SK-N-SH treated with all-trans-retinoic acid at 6 μM for 48 hours (cell line): ENCODE measurements around the gene FOXD3.

Source experiments
- ATAC-seq: fragments of 200-7000 bp; cut with Tn5 transposase; 3 replicates; pipeline ENCODE4 v1.9.1; 2020; ENCODE audit warnings: mild to moderate bottlenecking, moderate library complexity
- ARNTL ChIP-seq: fragments of 450-650 bp; formaldehyde crosslinking; IDR thresholded peaks from 2 replicates; pipeline ENCODE4 v1.5.0; 2020; ENCODE audit warnings: low read depth, mild to moderate bottlenecking, moderate library complexity, borderline replicate concordance
- BACH2 ChIP-seq: fragments of 250-450 bp; sonication (Bioruptor Pico); IDR thresholded peaks from 2 replicates; pipeline ENCODE4 v1.9.0; 2021; ENCODE audit warnings: mild to moderate bottlenecking, borderline replicate concordance
- CREB5 ChIP-seq: fragments of 250-450 bp; sonication (Bioruptor Pico); IDR thresholded peaks from 2 replicates; pipeline ENCODE4 v1.5.1; 2020; ENCODE audit warnings: low read depth, mild to moderate bottlenecking, moderate library complexity
- CSDC2 ChIP-seq: fragments of 250-450 bp; sonication (Bioruptor Pico); IDR thresholded peaks from 2 replicates; pipeline ENCODE4 v1.5.0; 2020; ENCODE audit warnings: mild to moderate bottlenecking, moderate library complexity
- ESRRG ChIP-seq: fragments of 250-450 bp; sonication (Bioruptor Pico); IDR thresholded peaks from 2 replicates; pipeline ENCODE4 v1.6.1; 2021; ENCODE audit warnings: mild to moderate bottlenecking
- GLIS3 ChIP-seq: fragments of 250-450 bp; sonication (Bioruptor Pico); IDR thresholded peaks from 2 replicates; pipeline ENCODE4 v1.5.0; 2020; ENCODE audit warnings: mild to moderate bottlenecking, moderate library complexity
- ISL1 ChIP-seq: fragments of 250-450 bp; sonication (Bioruptor Pico); IDR thresholded peaks from 2 replicates; pipeline ENCODE4 v2.1.2; 2022; ENCODE audit warnings: mild to moderate bottlenecking, moderate library complexity
- OSR1 ChIP-seq: fragments of 250-450 bp; sonication (Bioruptor Pico); IDR thresholded peaks from 2 replicates; pipeline ENCODE4 v1.8.0; 2022; ENCODE audit warnings: moderate library complexity, mild to moderate bottlenecking, inconsistent platforms
- PATZ1 ChIP-seq: fragments of 250-450 bp; sonication (Bioruptor Pico); IDR thresholded peaks from 2 replicates; pipeline ENCODE4 v1.8.0; 2020; ENCODE audit warnings: mild to moderate bottlenecking, moderate library complexity, borderline replicate concordance
- POU6F1 ChIP-seq: fragments of 250-450 bp; sonication (Bioruptor Pico); IDR thresholded peaks from 2 replicates; pipeline ENCODE4 v1.8.0; 2021; ENCODE audit warnings: low read depth, mild to moderate bottlenecking, moderate library complexity, borderline replicate concordance
- PPARA ChIP-seq: fragments of 250-450 bp; sonication (Bioruptor Pico); IDR thresholded peaks from 2 replicates; pipeline ENCODE4 v1.5.0; 2020; ENCODE audit warnings: mild to moderate bottlenecking, borderline replicate concordance
- RARB ChIP-seq: fragments of 250-450 bp; sonication (Bioruptor Pico); IDR thresholded peaks from 2 replicates; pipeline ENCODE4 v1.8.0; 2021; ENCODE audit warnings: mild to moderate bottlenecking, moderate library complexity
- SNAI2 ChIP-seq: fragments of 250-450 bp; sonication (Bioruptor Pico); IDR thresholded peaks from 2 replicates; pipeline ENCODE4 v1.5.0; 2020; ENCODE audit warnings: mild to moderate bottlenecking, moderate library complexity
- TCF4 ChIP-seq: fragments of 250-450 bp; sonication (Bioruptor Pico); IDR thresholded peaks from 2 replicates; pipeline ENCODE4 v1.8.0; 2021; ENCODE audit warnings: mild to moderate bottlenecking, moderate library complexity, borderline replicate concordance
- TOX ChIP-seq: fragments of 250-450 bp; sonication (Bioruptor Pico); IDR thresholded peaks from 2 replicates; pipeline ENCODE4 v1.8.0; 2021; ENCODE audit warnings: mild to moderate bottlenecking, moderate library complexity, borderline replicate concordance
- TSHZ2 ChIP-seq: fragments of 250-450 bp; sonication (Bioruptor Pico); IDR thresholded peaks from 2 replicates; pipeline ENCODE4 v1.5.0; 2020; ENCODE audit warnings: mild to moderate bottlenecking, moderate library complexity
- ZC3H10 ChIP-seq: fragments of 250-450 bp; sonication (Bioruptor Pico); IDR thresholded peaks from 2 replicates; pipeline ENCODE4 v1.5.1; 2021; ENCODE audit warnings: mild to moderate bottlenecking, moderate library complexity
- ZFP3 ChIP-seq: fragments of 250-450 bp; sonication (Bioruptor Pico); IDR thresholded peaks from 2 replicates; pipeline ENCODE4 v1.5.0; 2020; ENCODE audit warnings: mild to moderate bottlenecking, moderate library complexity
- ZFP30 ChIP-seq: fragments of 450-650 bp; formaldehyde crosslinking; IDR thresholded peaks from 2 replicates; pipeline ENCODE4 v1.5.0; 2022; ENCODE audit warnings: mild to moderate bottlenecking, moderate library complexity
- ZNF565 ChIP-seq: fragments of 450-650 bp; formaldehyde crosslinking; conservative IDR thresholded peaks from 2 replicates; pipeline ENCODE4 v1.5.0; 2020; ENCODE audit warnings: low read depth, mild to moderate bottlenecking, moderate library complexity
- ZNF70 ChIP-seq: fragments of 450-650 bp; formaldehyde crosslinking; IDR thresholded peaks from 2 replicates; pipeline ENCODE4 v1.5.0; 2020; ENCODE audit warnings: mild to moderate bottlenecking, moderate library complexity
- ZNF8 ChIP-seq: fragments of 450-650 bp; formaldehyde crosslinking; IDR thresholded peaks from 2 replicates; pipeline ENCODE4 v1.5.0; 2020; ENCODE audit warnings: mild to moderate bottlenecking, moderate library complexity

Gene FOXD3

GRCh38 chr1:63367215-63368103 is 45.1 kb downstream of the FOXD3 start, which contains the start of gene ALG6:
TSS of gene ALG6 (plus strand) at chr1:63367627. CDS start at chr1:63370978, 3,351 bp downstream.
- TF ChIP-seq CREB5 (CRISPR knock-in tag) (no peak), GLIS3 (CRISPR knock-in tag) (no peak), ZNF70 (CRISPR knock-in tag) (no peak), ISL1 (peak; percentile 31), ZFP30 (CRISPR knock-in tag) (no peak), ZNF565 (CRISPR knock-in tag) (no peak; the same call in 1 of the 2 replicates), CSDC2 (CRISPR knock-in tag) (peak; percentile 95), TOX (no peak), PATZ1 (CRISPR knock-in tag) (no peak), TSHZ2 (peak; percentile 99), ZC3H10 (CRISPR knock-in tag) (no peak; the same call in 1 of the 2 replicates), RARB (no peak), OSR1 (CRISPR knock-in tag) (no peak), ZNF8 (CRISPR knock-in tag) (no peak), ZFP3 (CRISPR knock-in tag) (peak; percentile 86), TCF4 (CRISPR knock-in tag) (no peak), ARNTL (CRISPR knock-in tag) (no peak), SNAI2 (peak; percentile 96), PPARA (0 out of 2 replicates have a peak, but pooled peaks have one; percentile 80)
- ATAC-seq, result peak; percentile 92

- no peak for TF ChIP-seq ISL1
- TF ChIP-seq OSR1 (CRISPR knock-in tag), result no peak
- TF ChIP-seq ARNTL (CRISPR knock-in tag), result no peak
- no peak for TF ChIP-seq RARB
- no peak for TF ChIP-seq POU6F1 (CRISPR knock-in tag)
- no peak for TF ChIP-seq ESRRG (CRISPR knock-in tag)
- TF ChIP-seq BACH2 (CRISPR knock-in tag), result no peak
- TF ChIP-seq PATZ1 (CRISPR knock-in tag), result no peak
- no peak for TF ChIP-seq CSDC2 (CRISPR knock-in tag)
- TF ChIP-seq ZFP30 (CRISPR knock-in tag), result no peak
- no peak for TF ChIP-seq ZNF70 (CRISPR knock-in tag)
- no peak for TF ChIP-seq ZNF565 (CRISPR knock-in tag)
- no peak for TF ChIP-seq CREB5 (CRISPR knock-in tag)
- no peak for TF ChIP-seq TCF4 (CRISPR knock-in tag)
- no peak for TF ChIP-seq PPARA
- no peak for TF ChIP-seq ZC3H10 (CRISPR knock-in tag)
- no peak for TF ChIP-seq ZNF8 (CRISPR knock-in tag)
- peak; percentile 22 for ATAC-seq
Measured at GRCh38 chr1:63368131-63368530, 45.8 kb downstream of the FOXD3 start.
